Endothelial cell of umbilical vein (primary cell): ENCODE data around the gene CLTCL1.

Source experiments
- EZH2 ChIP-seq: IDR thresholded peaks from 2 replicates; pipeline ENCODE4 v1.6.1; 2012; ENCODE audit warnings: borderline replicate concordance, low read depth, mild to moderate bottlenecking, moderate library complexity, low read length, inconsistent platforms; ENCODE audit not compliant: severe bottlenecking
- POLR2A ChIP-seq: IDR thresholded peaks from 2 replicates; pipeline ENCODE4 v1.6.1; 2012; ENCODE audit warnings: low read depth, mild to moderate bottlenecking, control low read depth, low read length

DNA sequence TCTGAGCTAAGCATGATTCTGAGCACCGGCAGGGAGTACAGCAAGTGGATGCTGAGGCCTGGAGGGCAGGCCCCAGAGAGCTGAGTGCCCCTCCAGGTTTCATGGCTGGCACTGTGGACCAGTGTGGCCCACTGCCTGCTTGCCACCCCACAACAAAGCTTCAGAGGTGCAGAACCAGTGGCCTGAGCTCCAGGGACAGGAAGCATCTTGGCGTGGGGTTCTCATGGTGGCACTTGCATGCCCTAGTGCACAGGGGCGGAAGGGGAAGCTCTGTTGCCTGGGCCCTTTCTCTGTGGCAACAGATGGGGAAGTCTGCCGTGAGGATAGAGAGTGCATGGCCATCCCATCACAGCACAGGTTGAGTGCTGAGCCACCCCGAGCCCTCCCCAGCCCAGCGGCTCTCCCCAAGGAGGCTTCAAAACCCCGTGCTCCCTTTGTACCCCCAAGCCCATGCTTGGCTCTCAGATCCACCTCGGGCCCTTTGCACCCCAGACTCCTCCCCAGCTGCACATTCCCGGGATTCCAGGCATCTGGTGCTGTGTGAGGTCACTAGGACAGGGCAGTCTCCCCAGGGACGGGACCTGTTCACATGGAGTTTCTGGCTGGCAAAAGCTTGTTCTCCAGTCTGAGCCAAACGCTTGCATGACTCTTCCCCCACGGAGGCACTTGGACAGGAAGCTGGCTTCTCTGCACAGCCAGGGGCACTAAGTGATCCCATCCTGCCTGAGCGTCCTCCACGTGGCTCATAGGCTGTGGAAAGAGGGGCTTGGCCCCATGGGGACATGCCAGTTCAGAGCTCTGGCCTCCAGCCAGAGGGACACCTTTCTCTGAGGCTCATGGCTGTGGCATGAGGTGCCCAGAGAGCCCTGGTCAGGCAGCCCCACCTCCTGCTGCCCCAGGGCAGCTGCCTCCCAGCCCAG, 117.2 kb downstream of the CLTCL1 start:
- no peak for TF ChIP-seq EZH2
- TF ChIP-seq POLR2A = peak; percentile 30
